Skin epidermis (tissue), 12 donors: ENCODE data around the gene RNF220.

Experiments used
- H3K27ac ChIP-seq, 21 experiments: fragments of 200-600 bp; sonication (generic) in 11 of 21; one replicate each; pipeline ENCODE4 v1.5.0; 2020; ENCODE audit warnings: mild to moderate bottlenecking in 3 of 21, inconsistent platforms in 2 of 21, moderate library complexity in 2 of 21
- H3K4me3 ChIP-seq, 7 experiments: fragments of 200-600 bp; sonication (generic) in 2 of 7; one replicate each; pipeline ENCODE4 v1.5.0; 2020; ENCODE audit warnings: inconsistent platforms in 2 of 7, mild to moderate bottlenecking in 2 of 7, moderate library complexity in 1 of 7

The RNF220 gene

DNA sequence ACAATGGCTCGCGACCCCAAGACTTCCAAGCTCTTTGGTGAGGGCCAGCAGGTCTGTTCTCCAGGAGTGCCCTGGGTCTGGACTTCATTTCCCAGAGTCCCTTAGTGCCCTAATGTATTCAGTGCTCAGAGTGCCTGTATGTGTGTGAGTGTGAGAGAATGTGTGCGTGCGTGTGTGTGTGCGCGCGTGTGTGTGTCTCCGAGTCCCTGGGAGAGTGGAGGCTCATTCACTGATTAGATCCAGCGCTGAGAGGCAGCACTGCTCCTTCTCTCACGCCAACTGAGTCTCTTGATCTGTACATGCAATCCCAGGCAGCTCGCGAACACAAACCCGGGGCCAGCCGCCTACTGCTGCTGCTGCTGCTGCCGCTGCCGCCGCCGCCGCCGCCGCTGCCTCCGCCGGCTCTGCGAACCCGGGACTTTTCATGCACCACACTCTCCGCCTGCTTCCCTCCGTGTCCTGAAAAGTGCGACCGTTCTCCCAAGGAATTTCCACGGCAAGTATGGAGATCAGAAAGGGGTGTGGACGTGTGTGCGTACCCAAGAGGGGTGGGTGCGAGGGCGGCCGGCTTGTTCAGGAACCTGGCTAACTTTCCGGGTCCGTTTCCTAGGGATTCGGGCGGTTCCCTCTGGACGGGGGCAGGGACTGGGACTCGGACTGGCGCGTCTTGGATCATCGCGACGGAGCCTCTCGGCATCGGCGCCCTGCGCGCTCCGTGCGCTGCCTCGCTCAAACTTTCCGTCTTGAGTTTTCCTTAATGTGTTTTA lies at the start of gene RNF220:
RNF220 (plus strand) TSS at position 225 of the 767 bp plus-strand sequence.
- Histone ChIP-seq H3K27ac (peak within 1 kb of the TSS in 1 of 21 experiments; percentile 10), H3K4me3 (peak within 1 kb of the TSS; percentile 25 to 44 (median 31))

DNA sequence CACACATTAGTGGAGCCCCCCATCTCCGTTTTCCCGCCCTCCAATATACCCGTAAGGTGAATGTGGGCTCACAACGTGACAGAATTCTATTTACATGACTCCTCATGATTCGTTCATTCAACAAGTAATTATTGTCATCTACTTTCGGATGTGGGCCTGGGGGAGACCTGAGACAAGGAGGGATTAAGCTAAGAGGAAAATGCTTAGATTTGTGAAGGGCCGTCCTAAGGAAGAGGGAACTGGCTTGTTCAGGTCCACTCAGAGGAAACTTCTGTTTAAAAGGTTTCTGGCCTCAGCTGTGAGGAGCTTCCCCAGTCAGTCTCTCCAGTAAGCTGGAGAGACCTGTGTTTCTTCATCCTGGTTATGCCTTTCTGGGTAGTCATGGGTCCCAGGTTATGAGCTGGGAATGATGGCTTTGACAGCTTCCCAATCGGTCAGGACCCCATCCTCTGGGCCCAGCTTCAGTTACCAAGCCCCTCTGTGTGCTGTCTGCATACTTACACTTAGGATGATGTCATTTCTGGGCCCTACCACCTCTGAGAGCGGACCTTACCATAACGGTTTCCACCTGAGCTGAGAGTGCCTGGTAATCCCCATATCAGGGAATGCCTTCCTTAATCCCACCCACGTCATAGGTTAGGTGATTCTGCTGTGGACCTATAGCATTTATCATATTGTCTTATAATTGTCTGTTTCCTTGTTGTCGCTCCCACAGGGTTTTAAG lies 49.3 kb upstream of the RNF220 start:
- Histone ChIP-seq H3K4me3 (peak overlapping the region in 4 of 7 experiments; percentile 92 to 97 (median 96)), H3K27ac (peak overlapping the region in 1 of 21 experiments; percentile 87)

DNA sequence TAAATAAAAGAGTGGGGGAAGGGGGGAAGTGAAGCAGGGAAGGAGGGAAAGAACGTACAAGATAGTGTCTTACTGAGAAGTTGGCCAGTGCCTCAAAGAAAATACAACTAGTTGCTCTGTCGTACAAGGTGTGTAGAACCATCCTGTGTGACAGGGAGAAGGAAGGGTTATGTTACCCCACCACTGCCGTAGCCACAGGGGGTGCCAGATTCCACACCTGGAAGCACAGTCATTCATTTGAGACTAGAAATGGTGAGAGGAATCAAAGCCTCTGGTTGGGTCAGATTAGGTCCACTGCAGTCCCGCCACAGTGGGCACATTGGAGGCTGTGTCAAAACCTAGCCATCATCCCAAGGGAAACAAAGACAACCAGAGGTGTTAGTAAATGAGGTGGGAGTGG lies 47.3 kb upstream of the RNF220 start:
- Histone ChIP-seq H3K4me3 (no peak overlapping the region), H3K27ac (no peak overlapping the region)

DNA sequence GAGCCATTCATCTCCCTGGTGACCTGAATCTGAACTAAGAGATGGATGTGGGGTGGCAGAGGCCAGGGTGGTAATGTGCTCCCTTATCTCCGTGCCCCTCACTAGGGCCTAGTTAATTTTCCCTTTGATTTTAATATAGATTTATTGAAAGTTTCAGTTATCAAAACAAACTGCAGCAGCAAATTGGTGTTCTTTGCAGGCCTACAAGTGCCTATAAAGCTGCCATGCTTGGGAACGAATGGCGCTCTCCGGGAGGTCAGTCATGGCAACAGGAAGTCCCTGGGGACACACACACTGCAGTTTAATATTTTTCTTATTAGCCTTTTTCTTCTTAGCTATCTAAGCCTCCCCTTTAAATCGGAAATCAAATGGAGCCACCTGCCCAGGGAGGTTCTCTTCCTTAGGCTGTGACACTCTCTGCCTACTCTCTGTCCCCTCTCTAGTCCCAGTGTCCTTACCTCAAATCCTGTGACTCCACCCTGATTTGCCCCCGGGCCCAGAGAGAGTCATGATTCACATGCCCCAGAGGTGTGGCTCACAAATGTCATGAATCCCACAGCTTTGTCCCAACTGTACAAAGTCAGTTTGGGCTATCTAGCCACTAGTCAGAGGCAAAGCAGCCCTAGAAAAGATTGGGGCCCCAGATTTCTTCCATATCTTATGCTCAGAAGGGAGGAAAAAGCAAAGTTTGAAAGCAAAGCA lies 45.7 kb upstream of the RNF220 start:
- H3K27ac ChIP-seq: no peak overlapping the region

DNA sequence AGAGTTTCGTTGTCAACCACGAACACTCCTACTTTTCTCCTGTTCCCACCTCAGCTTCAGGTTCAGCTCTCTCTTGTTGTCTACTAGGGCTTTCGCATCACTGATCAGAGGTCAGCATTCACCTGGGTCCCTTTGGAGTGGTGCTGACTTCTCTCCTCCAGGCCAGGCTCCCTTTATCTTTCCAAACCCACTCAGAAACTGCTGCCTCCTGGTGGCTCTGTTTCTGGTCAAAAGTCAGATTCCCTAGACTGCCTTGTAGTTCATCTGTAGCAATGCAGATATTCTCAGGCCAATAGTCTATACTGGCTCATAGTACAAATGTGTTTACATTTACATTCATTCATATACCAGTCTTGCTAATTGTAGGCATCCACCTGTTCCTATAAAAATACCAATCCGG lies 43.6 kb upstream of the RNF220 start:
- Histone ChIP-seq H3K4me3 (no peak overlapping the region), H3K27ac (no peak overlapping the region)

More for the DNA sequence above, 45.7 kb upstream of the RNF220 start:
- no peak overlapping the region for H3K4me3 ChIP-seq

DNA sequence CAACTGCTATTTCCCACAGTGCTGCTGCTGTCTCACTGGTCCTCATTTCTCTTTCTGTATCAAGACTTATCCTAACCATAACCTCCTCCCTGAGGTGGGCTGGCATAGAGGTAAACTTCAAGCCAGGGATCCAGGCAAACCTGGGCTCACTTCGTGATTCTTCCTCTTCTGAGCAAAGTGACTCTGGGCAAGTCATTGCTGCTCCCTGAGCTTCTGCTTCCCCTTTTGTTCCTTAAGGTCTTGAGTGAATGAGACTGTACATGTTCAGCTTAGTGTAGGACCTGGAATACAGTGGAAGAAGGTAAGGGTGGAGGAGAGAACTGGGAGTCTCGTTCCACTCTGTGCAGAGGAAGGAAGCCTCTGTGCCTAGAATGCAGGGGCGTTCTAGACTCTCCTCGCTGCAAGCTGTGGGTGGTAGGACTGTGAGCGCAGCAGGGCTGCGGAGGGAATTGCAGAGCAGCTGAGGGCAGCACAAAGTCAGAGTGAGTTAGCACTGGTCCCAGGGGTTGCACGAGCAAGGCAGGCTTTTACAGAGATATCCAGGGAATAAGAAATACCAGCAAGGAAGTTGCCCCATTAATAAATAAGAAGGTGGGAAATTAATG lies 38.6 kb upstream of the RNF220 start:
- Histone ChIP-seq H3K4me3 (no peak overlapping the region), H3K27ac (no peak overlapping the region)

DNA sequence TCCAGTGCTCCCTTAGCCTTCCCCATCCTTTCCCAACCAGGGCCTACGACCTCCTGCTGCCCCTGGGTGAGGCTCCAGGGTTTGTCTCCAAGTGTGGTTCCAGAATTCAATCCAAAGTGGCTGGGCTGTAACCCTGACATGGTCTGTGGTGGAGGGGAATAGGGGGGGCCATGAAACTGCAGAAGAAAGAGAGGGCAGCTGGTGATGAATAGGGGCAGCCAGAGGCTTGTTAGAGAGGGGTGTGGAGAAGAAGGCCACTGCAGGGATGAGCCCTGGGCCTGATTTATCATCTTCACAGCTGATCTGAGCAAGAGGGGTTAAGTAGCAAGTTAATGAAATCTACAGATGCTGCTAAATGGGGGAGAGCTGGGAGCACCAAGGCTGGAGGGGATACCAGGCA lies 37.1 kb upstream of the RNF220 start:
- no peak overlapping the region for H3K27ac ChIP-seq
- no peak overlapping the region for H3K4me3 ChIP-seq

DNA sequence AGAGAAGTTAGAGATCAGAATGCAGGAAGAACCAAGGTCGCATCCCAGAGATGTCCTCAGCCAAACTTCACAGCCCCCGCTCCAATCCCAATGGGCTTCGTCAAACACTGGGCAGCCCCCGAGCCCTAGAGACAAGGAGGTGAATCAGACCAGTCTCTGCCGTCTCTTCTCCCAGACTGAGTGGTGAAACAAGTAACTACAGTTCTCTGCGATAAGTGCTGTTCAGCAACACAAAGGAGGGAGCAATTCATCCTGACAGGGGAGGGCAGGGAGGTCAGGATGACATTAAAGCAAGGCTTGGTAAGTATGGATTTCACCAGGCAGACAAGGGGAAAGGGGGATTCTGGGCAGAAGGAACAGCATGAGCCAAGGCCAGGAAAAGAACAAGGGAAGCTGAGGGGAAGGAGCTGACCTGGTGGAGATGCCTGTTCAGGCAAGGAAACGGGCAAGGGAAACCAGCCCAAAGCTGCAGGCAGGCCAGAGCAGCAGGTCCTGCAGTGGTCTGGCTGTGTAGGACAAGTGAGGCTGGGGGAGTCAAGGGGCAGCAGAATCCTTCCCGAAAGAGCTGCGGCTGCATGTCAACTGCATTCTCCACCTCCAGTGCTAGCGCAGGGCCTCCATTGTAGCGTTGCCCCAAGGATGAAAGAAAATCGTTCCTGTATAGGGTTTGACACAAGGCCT lies 36.4 kb upstream of the RNF220 start:
- Histone ChIP-seq H3K27ac (no peak overlapping the region), H3K4me3 (no peak overlapping the region)

DNA sequence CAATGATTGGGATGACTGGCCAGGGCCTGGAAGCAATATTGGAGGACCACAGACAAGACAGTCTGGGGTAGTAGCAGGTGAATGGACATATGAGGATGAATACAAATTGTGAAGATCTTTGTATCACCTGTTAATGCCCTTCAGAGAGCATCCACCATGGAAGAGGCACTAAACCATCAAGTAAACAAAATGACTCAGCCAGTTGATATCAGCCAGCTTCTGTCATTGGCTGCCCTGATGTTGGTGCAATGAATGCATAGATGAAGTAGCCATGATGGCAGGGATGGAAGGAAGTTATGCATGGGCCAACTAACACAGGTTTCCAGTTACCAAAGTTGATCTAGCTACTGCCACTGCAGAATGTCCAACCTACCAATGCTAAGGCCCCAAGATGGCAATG lies 33.8 kb upstream of the RNF220 start:
- H3K27ac ChIP-seq: no peak overlapping the region
- no peak overlapping the region for H3K4me3 ChIP-seq

DNA sequence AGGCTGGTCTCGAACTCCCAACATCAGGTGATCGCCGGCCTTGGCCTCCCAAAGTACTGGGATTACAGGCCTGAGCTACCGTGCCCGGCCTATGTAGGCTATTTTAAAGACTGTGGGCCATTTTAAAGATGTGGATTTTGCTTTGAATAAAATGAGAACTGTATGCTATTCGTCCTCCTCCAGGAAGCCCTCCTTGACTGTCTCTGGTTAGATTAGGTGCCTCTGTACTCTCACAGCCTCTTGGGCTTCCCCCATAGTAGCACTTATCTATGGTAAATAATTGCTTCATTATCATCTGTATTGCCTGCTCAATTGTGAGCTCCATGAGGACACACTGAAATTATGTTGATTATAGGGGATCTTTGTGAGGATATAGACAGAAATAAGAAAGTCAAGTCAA lies 29.5 kb upstream of the RNF220 start:
- no peak overlapping the region for H3K4me3 ChIP-seq
- no peak overlapping the region for H3K27ac ChIP-seq

DNA sequence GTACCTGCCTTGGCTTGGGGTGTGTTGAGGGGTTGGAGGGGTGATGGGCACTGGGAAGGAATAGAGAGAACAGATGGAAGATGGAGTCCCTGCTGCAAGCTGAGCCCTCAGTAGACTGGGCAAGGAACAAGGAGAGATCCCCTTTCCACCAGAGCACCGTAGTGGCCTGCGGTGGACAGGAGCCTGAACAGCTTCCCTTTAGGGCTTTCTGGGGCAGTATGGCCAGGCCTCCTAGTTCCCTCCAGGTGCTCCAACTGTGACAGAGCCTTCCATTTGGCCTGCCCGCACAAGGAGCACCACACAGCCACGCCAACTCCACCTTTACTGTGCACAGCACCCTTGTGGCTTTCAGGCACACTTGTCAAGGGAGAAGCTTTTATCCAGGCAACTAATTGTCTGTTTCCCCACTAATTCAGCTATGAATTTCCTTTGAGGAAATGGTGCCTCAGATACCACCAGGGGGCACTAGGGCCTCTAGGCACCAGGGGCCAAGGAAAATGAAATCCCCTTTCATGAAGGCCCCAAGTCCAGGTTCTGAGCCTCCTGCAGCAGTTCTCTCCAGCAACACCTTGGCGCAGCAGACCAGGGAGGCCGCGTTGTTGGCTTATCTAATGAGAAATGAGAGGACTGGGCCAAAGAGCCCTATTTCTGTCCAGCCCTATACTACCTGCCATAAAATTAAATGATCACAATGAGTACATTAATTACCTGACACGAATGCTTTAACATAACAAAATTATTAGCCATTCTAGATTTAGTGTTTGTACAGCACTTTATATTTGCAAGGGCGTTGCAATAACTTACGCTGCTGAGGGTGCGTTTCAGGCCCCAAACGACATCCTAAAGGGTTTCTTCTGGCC lies 26.9 kb upstream of the RNF220 start:
- Histone ChIP-seq H3K27ac (no peak overlapping the region), H3K4me3 (no peak overlapping the region)

DNA sequence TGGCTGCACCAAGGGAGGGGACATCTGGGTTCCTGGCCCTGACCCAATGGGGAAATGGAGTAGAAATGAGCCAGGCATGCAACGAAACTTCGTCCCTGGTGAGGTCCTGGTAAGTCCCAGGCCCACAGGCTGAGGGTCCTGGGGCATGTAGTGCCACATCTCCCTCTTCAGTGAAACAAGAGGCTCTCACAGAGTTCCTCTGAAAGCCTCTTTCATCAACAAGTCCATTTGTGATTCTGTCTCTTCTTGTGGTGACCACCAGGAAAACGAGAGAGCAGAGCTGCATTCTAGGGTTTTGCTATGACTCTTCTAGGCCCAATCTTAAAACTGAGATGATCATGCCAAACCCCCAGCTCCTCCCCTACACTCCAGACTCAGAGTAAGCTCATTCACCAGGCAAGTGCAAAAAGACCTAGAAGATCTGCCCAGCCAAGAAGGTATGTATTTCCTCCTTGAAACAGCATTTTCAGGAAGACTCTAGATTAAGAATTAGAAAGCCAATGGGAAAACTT lies 24.3 kb upstream of the RNF220 start:
- Histone ChIP-seq H3K4me3 (no peak overlapping the region), H3K27ac (no peak overlapping the region)

DNA sequence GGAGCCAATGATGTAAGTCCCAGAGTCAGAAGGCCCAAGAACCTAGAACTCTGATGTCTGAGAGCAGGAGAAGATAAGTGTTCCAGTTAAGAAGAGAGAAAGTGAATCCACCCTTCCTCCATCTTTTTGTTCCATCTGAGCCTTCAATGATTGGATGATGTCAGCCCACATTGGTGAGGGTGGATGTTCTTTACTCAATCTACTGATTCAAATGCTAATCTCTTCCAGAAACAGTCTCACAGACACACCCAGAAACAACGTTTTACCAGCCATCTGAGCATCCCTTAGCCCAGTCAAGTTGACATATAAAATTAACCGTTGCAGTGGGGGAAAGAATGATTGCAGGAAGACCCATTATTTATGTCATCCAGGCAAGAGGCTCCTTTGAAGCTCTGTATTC lies 16.5 kb upstream of the RNF220 start:
- Histone ChIP-seq H3K27ac (no peak overlapping the region), H3K4me3 (no peak overlapping the region)

DNA sequence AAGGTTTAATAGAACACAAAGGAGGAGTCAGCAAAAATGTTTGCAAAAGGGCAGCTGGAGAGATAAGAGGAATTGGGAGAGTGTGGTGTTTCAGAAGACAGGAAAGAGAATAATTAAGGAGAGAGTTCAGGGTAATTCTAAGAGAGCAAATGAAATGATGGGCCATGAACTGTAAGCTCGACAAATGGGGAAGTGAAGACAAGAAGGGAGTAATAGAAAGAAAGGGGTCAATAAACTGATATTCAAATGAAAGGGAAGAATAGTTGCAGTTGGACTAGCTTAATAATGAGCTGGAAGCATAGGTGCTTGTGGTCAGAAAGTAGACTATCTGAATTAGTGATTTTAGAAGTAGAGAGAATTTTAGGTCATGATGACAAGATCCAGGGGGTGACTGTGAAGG lies 15.6 kb upstream of the RNF220 start:
- Histone ChIP-seq H3K27ac (no peak overlapping the region), H3K4me3 (no peak overlapping the region)

DNA sequence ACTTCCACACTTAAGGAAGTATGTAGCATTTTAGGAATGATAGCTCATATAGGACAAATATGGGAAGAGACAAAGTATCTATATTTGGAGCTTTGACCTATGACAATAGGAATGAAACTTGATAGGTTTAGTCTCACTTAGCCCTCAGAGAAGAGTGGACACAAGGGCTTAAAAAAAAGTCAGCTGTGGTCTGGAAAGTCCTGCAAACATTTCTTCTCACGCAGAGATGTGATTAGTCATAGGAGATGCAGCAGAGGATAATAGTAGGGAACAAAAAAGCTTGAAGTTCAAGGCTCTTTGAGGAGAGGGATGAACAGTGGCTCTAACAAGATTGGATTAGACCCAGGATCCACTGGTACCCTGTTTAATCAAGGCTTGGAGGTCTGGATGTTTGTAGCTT lies 14.8 kb upstream of the RNF220 start:
- no peak overlapping the region for H3K27ac ChIP-seq

DNA sequence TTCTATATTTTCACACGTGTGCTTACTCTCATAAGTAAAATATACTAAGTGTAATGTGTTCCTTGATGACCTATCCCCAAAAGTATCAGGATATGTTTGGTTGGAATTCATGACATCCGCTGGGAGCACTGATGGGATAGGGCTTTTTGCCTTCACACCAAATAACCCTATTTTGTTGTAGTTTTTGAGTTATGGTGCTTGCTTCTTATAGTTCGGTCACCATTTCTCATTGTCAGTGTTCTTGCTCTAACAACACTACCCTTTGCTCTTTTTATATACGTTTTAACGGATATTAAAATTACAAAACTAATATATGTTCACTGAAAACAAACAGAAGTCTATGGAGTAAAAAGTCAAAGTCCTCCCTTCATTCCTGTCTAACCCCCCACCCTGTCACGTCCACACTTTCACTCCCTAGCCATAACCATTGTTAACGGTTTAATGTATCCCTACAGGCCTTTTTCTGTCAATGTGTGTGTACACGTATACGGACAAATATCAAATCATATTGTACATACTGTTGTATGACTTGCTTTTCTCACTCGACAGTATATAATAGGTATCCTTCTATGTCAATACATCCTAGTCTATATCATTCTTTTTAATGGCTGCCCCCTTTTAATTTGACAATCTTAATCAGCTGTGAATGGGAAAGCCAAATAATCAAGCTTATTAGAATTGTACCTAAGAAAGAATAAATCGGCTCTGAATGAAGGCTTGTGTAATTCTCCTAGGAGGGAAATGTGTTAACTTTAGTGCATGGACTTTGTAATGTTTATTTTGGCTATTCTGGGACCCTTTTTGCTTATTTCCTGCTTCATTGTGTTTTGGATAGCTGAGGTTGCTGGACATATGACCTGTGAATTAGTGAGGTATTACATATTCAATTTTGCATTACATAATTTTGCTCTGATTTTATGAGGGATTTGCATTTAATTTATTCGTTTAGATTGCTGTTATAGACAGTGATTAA lies 3.5 kb upstream of the RNF220 start:
- Histone ChIP-seq H3K4me3 (no peak overlapping the region), H3K27ac (no peak overlapping the region)

More for the DNA sequence above, 14.8 kb upstream of the RNF220 start:
- no peak overlapping the region for H3K4me3 ChIP-seq
